ENCODE measurements around the gene DGKQ. TPM values are rescaled to one million over a fixed set of nuclear protein-coding genes. Genes with fewer than 3 reads are reported as not detected.

The DGKQ gene
- total and polyA plus RNA-seq, 9 of the 15 experiments (the other 6 are each of a cell fraction or from before 2014, with no cell fraction given), result 0.17 to 22.0 (median 5.6) TPM

DNA sequence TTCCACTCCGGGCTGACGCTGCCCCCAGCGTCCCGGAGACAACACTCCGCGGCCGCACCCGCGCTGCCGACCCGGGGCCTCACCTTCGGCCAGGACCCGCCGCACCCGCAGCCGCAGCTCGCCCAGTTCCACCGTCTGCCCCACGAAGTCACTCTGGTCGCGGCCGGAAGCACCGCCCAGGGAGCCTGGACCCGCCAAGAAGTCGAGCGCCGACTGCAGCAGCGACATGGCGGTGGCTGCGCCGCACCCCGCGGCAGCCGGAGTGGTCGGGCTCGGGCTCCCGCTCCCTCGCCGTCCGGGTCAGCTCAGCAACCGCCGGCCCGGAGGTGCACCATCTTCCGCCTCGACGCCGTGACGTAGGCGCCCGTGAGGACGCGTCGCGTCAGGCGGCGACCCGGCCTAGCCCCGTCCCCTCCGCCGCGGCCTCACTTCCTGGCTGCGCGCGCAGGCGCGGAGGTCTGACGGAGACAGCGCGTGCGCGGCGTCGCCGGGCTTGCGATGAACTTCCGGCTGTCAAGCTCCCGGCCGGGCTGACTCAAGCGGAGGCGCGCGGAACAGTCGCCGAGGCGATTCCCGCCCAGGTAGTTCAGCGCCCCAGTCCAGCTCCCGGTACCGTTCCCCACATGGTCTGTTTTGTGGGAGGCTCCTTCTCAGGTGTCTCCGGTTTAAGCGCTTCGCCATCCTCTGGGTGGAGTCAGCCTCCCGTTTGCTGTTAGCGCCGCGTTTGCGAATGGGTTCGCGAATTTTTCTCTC lies 41.2 kb downstream of the DGKQ start, which contains the start of the genes GAK and TMEM175 (continued):
- TF ChIP-seq ETV1 (tag; conservative IDR thresholded peaks at IDR 0.05; ENCODE audit: low read depth) (peak; percentile 15; the same call in 1 of the 2 replicates), ZNF212 (CRISPR knock-in tag; IDR thresholded peaks at IDR 0.05) (no peak), HEY1 (CRISPR knock-in tag; IDR thresholded peaks at IDR 0.05; ENCODE audit: borderline replicate concordance) (no peak), KDM5B (IDR thresholded peaks at IDR 0.05; ENCODE audit: insufficient replicate concordance, low read depth, low read length) (peak; percentile 92), NCOA1 (IDR thresholded peaks at IDR 0.05; ENCODE audit: low read depth) (no peak), PPARD (CRISPR knock-in tag; IDR thresholded peaks at IDR 0.05) (no peak), ZNF146 (CRISPR knock-in tag; IDR thresholded peaks at IDR 0.05; ENCODE audit: unreplicated experiment) (no peak), U2AF1 (optimal IDR thresholded peaks at IDR 0.05; ENCODE audit: low read depth, low read length) (no peak), HNRNPK (IDR thresholded peaks at IDR 0.05; ENCODE audit: low read depth, low read length, poor library complexity, severe bottlenecking) (peak; percentile 10)
- TF ChIP-seq, protein P1, sequence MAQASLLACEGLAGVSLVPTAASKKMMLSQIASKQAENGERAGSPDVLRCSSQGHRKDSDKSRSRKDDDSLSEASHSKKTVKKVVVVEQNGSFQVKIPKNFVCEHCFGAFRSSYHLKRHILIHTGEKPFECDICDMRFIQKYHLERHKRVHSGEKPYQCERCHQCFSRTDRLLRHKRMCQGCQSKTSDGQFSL (CRISPR knock-in tag; IDR thresholded peaks at IDR 0.05), result 0 out of 2 replicates have a peak, but pooled peaks have one; percentile 35
- TF ChIP-seq, protein P1 (tag; IDR thresholded peaks at IDR 0.05), result no peak
- TF ChIP-seq, protein P2, sequence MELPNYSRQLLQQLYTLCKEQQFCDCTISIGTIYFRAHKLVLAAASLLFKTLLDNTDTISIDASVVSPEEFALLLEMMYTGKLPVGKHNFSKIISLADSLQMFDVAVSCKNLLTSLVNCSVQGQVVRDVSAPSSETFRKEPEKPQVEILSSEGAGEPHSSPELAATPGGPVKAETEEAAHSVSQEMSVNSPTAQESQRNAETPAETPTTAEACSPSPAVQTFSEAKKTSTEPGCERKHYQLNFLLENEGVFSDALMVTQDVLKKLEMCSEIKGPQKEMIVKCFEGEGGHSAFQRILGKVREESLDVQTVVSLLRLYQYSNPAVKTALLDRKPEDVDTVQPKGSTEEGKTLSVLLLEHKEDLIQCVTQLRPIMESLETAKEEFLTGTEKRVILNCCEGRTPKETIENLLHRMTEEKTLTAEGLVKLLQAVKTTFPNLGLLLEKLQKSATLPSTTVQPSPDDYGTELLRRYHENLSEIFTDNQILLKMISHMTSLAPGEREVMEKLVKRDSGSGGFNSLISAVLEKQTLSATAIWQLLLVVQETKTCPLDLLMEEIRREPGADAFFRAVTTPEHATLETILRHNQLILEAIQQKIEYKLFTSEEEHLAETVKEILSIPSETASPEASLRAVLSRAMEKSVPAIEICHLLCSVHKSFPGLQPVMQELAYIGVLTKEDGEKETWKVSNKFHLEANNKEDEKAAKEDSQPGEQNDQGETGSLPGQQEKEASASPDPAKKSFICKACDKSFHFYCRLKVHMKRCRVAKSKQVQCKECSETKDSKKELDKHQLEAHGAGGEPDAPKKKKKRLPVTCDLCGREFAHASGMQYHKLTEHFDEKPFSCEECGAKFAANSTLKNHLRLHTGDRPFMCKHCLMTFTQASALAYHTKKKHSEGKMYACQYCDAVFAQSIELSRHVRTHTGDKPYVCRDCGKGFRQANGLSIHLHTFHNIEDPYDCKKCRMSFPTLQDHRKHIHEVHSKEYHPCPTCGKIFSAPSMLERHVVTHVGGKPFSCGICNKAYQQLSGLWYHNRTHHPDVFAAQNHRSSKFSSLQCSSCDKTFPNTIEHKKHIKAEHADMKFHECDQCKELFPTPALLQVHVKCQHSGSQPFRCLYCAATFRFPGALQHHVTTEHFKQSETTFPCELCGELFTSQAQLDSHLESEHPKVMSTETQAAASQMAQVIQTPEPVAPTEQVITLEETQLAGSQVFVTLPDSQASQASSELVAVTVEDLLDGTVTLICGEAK (IDR thresholded peaks at IDR 0.05), result peak; percentile 91
- TF ChIP-seq, protein P2 (CRISPR knock-in tag; IDR thresholded peaks at IDR 0.05), result 0 out of 2 replicates have a peak, but pooled peaks have one; percentile 33
- TF ChIP-seq, protein P3, sequence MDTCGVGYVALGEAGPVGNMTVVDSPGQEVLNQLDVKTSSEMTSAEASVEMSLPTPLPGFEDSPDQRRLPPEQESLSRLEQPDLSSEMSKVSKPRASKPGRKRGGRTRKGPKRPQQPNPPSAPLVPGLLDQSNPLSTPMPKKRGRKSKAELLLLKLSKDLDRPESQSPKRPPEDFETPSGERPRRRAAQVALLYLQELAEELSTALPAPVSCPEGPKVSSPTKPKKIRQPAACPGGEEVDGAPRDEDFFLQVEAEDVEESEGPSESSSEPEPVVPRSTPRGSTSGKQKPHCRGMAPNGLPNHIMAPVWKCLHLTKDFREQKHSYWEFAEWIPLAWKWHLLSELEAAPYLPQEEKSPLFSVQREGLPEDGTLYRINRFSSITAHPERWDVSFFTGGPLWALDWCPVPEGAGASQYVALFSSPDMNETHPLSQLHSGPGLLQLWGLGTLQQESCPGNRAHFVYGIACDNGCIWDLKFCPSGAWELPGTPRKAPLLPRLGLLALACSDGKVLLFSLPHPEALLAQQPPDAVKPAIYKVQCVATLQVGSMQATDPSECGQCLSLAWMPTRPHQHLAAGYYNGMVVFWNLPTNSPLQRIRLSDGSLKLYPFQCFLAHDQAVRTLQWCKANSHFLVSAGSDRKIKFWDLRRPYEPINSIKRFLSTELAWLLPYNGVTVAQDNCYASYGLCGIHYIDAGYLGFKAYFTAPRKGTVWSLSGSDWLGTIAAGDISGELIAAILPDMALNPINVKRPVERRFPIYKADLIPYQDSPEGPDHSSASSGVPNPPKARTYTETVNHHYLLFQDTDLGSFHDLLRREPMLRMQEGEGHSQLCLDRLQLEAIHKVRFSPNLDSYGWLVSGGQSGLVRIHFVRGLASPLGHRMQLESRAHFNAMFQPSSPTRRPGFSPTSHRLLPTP (IDR thresholded peaks at IDR 0.05; ENCODE audit: borderline replicate concordance, extremely low read depth, insufficient read length), result no peak
